Measurements from ENCODE around the gene CORO2A. TPM values are rescaled to one million over a fixed set of nuclear protein-coding genes. Genes with fewer than 3 reads are reported as not detected.

The CORO2A gene
- total and polyA plus RNA-seq, 10 of the 15 experiments (the other 5 are each of a cell fraction or from before 2014, with no cell fraction given): 1.0 to 5.3 (median 3.5) TPM

DNA sequence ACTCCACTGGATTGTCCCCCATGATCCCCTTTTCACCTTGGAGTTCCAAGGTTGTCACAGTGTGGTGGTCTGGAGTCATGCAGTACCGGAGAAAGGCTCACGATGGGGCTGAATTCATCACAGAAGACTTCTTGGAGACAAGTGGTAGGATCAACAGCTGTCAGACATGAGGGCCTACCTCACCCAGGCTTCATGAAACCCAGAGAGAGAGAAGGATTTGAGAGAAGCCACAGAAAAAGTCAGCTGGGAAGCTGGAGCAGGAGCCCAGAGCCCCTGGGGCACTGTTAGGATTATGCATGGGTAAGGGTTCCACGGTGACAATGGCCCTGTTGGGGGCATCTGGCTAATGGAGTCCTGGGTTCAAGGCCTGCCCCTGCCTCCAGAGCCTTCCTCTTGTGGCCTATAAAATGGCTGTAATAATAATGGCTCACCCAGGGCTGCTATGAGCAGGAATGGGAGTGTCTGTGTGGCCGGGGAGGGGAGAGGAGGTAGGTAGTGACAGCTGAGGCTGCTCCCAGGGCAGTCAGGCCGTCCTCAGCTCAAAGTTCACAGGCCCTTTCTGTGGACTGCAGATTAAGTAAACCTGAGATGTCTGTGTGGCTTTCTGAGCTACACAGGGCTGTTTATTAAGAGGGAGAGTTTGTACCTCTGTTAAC lies 74.3 kb downstream of the CORO2A start (continued):
- TF ChIP-seq, protein P1, sequence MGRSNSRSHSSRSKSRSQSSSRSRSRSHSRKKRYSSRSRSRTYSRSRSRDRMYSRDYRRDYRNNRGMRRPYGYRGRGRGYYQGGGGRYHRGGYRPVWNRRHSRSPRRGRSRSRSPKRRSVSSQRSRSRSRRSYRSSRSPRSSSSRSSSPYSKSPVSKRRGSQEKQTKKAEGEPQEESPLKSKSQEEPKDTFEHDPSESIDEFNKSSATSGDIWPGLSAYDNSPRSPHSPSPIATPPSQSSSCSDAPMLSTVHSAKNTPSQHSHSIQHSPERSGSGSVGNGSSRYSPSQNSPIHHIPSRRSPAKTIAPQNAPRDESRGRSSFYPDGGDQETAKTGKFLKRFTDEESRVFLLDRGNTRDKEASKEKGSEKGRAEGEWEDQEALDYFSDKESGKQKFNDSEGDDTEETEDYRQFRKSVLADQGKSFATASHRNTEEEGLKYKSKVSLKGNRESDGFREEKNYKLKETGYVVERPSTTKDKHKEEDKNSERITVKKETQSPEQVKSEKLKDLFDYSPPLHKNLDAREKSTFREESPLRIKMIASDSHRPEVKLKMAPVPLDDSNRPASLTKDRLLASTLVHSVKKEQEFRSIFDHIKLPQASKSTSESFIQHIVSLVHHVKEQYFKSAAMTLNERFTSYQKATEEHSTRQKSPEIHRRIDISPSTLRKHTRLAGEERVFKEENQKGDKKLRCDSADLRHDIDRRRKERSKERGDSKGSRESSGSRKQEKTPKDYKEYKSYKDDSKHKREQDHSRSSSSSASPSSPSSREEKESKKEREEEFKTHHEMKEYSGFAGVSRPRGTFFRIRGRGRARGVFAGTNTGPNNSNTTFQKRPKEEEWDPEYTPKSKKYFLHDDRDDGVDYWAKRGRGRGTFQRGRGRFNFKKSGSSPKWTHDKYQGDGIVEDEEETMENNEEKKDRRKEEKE (IDR thresholded peaks at IDR 0.05): no peak
- TF ChIP-seq, protein P2, sequence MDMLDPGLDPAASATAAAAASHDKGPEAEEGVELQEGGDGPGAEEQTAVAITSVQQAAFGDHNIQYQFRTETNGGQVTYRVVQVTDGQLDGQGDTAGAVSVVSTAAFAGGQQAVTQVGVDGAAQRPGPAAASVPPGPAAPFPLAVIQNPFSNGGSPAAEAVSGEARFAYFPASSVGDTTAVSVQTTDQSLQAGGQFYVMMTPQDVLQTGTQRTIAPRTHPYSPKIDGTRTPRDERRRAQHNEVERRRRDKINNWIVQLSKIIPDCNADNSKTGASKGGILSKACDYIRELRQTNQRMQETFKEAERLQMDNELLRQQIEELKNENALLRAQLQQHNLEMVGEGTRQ (IDR thresholded peaks at IDR 0.05; ENCODE audit: borderline replicate concordance, low read depth, low read length): no peak
- TF ChIP-seq, protein P3, sequence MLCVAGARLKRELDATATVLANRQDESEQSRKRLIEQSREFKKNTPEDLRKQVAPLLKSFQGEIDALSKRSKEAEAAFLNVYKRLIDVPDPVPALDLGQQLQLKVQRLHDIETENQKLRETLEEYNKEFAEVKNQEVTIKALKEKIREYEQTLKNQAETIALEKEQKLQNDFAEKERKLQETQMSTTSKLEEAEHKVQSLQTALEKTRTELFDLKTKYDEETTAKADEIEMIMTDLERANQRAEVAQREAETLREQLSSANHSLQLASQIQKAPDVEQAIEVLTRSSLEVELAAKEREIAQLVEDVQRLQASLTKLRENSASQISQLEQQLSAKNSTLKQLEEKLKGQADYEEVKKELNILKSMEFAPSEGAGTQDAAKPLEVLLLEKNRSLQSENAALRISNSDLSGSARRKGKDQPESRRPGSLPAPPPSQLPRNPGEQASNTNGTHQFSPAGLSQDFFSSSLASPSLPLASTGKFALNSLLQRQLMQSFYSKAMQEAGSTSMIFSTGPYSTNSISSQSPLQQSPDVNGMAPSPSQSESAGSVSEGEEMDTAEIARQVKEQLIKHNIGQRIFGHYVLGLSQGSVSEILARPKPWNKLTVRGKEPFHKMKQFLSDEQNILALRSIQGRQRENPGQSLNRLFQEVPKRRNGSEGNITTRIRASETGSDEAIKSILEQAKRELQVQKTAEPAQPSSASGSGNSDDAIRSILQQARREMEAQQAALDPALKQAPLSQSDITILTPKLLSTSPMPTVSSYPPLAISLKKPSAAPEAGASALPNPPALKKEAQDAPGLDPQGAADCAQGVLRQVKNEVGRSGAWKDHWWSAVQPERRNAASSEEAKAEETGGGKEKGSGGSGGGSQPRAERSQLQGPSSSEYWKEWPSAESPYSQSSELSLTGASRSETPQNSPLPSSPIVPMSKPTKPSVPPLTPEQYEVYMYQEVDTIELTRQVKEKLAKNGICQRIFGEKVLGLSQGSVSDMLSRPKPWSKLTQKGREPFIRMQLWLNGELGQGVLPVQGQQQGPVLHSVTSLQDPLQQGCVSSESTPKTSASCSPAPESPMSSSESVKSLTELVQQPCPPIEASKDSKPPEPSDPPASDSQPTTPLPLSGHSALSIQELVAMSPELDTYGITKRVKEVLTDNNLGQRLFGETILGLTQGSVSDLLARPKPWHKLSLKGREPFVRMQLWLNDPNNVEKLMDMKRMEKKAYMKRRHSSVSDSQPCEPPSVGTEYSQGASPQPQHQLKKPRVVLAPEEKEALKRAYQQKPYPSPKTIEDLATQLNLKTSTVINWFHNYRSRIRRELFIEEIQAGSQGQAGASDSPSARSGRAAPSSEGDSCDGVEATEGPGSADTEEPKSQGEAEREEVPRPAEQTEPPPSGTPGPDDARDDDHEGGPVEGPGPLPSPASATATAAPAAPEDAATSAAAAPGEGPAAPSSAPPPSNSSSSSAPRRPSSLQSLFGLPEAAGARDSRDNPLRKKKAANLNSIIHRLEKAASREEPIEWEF (IDR thresholded peaks at IDR 0.05; ENCODE audit: insufficient replicate concordance, low read depth, low read length): no peak
- TF ChIP-seq, protein P4, sequence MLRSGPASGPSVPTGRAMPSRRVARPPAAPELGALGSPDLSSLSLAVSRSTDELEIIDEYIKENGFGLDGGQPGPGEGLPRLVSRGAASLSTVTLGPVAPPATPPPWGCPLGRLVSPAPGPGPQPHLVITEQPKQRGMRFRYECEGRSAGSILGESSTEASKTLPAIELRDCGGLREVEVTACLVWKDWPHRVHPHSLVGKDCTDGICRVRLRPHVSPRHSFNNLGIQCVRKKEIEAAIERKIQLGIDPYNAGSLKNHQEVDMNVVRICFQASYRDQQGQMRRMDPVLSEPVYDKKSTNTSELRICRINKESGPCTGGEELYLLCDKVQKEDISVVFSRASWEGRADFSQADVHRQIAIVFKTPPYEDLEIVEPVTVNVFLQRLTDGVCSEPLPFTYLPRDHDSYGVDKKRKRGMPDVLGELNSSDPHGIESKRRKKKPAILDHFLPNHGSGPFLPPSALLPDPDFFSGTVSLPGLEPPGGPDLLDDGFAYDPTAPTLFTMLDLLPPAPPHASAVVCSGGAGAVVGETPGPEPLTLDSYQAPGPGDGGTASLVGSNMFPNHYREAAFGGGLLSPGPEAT (IDR thresholded peaks at IDR 0.05; ENCODE audit: low read depth): no peak; the same call in 1 of the 2 replicates
- TF ChIP-seq, protein P5, sequence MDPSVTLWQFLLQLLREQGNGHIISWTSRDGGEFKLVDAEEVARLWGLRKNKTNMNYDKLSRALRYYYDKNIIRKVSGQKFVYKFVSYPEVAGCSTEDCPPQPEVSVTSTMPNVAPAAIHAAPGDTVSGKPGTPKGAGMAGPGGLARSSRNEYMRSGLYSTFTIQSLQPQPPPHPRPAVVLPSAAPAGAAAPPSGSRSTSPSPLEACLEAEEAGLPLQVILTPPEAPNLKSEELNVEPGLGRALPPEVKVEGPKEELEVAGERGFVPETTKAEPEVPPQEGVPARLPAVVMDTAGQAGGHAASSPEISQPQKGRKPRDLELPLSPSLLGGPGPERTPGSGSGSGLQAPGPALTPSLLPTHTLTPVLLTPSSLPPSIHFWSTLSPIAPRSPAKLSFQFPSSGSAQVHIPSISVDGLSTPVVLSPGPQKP (IDR thresholded peaks at IDR 0.05; ENCODE audit: low read depth, low read length): no peak
- TF ChIP-seq MYB (IDR thresholded peaks at IDR 0.05; ENCODE audit: borderline replicate concordance, low read depth, low read length): no peak
- TF ChIP-seq POLR2A (IDR thresholded peaks at IDR 0.05; ENCODE audit: low read depth, low read length): no peak
- TF ChIP-seq, protein P6, sequence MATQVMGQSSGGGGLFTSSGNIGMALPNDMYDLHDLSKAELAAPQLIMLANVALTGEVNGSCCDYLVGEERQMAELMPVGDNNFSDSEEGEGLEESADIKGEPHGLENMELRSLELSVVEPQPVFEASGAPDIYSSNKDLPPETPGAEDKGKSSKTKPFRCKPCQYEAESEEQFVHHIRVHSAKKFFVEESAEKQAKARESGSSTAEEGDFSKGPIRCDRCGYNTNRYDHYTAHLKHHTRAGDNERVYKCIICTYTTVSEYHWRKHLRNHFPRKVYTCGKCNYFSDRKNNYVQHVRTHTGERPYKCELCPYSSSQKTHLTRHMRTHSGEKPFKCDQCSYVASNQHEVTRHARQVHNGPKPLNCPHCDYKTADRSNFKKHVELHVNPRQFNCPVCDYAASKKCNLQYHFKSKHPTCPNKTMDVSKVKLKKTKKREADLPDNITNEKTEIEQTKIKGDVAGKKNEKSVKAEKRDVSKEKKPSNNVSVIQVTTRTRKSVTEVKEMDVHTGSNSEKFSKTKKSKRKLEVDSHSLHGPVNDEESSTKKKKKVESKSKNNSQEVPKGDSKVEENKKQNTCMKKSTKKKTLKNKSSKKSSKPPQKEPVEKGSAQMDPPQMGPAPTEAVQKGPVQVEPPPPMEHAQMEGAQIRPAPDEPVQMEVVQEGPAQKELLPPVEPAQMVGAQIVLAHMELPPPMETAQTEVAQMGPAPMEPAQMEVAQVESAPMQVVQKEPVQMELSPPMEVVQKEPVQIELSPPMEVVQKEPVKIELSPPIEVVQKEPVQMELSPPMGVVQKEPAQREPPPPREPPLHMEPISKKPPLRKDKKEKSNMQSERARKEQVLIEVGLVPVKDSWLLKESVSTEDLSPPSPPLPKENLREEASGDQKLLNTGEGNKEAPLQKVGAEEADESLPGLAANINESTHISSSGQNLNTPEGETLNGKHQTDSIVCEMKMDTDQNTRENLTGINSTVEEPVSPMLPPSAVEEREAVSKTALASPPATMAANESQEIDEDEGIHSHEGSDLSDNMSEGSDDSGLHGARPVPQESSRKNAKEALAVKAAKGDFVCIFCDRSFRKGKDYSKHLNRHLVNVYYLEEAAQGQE (IDR thresholded peaks at IDR 0.05; ENCODE audit: low read depth, low read length): no peak
